IPS-NIHi11 (cell line): ENCODE data around the gene ADCY10.

Source experiments
- DNase-seq: peaks from one replicate; pipeline ENCODE4 v3.0.0; 2012; ENCODE audit warnings: mixed read lengths, low spot score

The ADCY10 gene

GRCh38 chr1:167781558-167781957 lies 132.4 kb downstream of the ADCY10 start:
- DNase-seq, result no peak

- no peak for DNase-seq
These were observed 136.7 kb downstream of the ADCY10 start for GRCh38 chr1:167777269-167777650.

GRCh38 chr1:167776616-167777268 lies 137.2 kb downstream of the ADCY10 start:
- DNase-seq, result no peak

- no peak for DNase-seq
These were observed 137.8 kb downstream of the ADCY10 start for GRCh38 chr1:167776151-167776550.

GRCh38 chr1:167775178-167775577 lies 138.8 kb downstream of the ADCY10 start:
- no peak for DNase-seq

GRCh38 chr1:167774710-167775109 lies 139.2 kb downstream of the ADCY10 start:
- DNase-seq, result no peak

GRCh38 chr1:167773516-167773915 lies 140.4 kb downstream of the ADCY10 start:
- DNase-seq, result no peak

GRCh38 chr1:167772436-167772835 lies 141.5 kb downstream of the ADCY10 start:
- no peak for DNase-seq

GRCh38 chr1:167770127-167770526 lies 143.8 kb downstream of the ADCY10 start:
- DNase-seq, result peak; percentile 29

GRCh38 chr1:167767761-167768160 lies 146.2 kb downstream of the ADCY10 start:
- DNase-seq, result no peak

GRCh38 chr1:167766538-167766937 lies 147.4 kb downstream of the ADCY10 start:
- no peak for DNase-seq

- no peak for DNase-seq
These were observed 148.4 kb downstream of the ADCY10 start for GRCh38 chr1:167765496-167765895.

GRCh38 chr1:167764458-167765330 lies 149.2 kb downstream of the ADCY10 start:
- DNase-seq, result no peak

GRCh38 chr1:167763525-167764220 lies 150.3 kb downstream of the ADCY10 start:
- DNase-seq, result no peak

GRCh38 chr1:167762061-167762746 lies 151.7 kb downstream of the ADCY10 start:
- no peak for DNase-seq

- DNase-seq, result no peak
These were observed 152.5 kb downstream of the ADCY10 start for GRCh38 chr1:167761400-167761799.
